ENCODE measurements around the gene GPAM. TPM values are rescaled to one million over a fixed set of nuclear protein-coding genes. Genes with fewer than 3 reads are reported as not detected.

The GPAM gene
- total RNA-seq, 4 donors from 2014 or later, result 2.4 to 4.4 (median 4.1) TPM

DNA sequence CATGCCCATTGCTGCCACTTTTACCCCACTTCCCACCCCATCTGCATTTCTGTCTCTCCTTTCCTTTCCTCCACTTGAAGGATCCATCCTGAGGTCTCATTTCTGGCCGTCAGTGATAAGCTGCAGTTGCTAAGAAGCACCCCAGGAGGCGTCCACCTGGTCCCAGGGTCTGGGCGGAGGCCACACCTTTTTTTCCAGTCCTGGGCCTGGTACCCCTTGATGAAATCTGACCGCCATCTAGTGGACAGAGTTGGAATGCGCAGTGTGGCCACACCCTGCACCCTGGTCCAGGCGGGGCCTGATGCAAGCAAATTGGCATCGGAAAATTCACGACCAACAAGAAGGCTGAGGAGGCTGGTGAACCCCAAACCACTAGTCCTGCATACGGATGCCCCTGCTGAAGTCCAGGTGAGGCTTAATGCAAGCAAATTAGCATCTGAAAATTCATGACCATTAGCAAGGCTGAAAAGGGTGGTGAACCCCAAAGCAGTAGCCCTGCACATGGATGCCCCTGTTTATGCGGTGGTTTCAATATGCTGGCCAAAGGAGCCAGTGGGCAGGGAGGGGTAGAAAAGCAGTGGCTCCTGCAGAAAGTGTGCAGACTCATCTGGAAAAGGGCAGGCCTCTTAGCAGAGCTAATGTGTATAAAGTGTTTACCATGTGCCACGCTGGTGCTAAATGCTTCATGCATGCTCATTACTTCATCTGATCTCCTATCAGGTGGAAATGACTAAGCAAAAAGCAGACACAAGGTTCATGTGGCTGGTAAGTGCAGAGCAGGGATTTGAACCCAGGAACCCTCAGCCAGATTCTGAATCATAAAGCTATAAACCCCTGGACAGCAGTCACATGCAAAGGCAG is 43.2 kb downstream of the GPAM start:
- DNase-seq, result no peak
- H3K27ac ChIP-seq, result no peak overlapping the region
- no peaks in the 10 kb centered on the region for H3K36me3 ChIP-seq
- TF ChIP-seq POLR2A (IDR thresholded peaks at IDR 0.05), result no peak
- TF ChIP-seq, protein P1, sequence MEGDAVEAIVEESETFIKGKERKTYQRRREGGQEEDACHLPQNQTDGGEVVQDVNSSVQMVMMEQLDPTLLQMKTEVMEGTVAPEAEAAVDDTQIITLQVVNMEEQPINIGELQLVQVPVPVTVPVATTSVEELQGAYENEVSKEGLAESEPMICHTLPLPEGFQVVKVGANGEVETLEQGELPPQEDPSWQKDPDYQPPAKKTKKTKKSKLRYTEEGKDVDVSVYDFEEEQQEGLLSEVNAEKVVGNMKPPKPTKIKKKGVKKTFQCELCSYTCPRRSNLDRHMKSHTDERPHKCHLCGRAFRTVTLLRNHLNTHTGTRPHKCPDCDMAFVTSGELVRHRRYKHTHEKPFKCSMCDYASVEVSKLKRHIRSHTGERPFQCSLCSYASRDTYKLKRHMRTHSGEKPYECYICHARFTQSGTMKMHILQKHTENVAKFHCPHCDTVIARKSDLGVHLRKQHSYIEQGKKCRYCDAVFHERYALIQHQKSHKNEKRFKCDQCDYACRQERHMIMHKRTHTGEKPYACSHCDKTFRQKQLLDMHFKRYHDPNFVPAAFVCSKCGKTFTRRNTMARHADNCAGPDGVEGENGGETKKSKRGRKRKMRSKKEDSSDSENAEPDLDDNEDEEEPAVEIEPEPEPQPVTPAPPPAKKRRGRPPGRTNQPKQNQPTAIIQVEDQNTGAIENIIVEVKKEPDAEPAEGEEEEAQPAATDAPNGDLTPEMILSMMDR (IDR thresholded peaks at IDR 0.05), result peak; percentile 58 to 84 (median 70)
- no peaks in the 10 kb centered on the region for H3K4me1 ChIP-seq
- WGBS, 2 donors, result 31 to 51% methylated on average over 4 to 6 of the region's 11 CpGs
- H3K27me3 ChIP-seq, result no peaks in the 10 kb centered on the region
- intact Hi-C loops (cut with DNase I), result no loop called here
- H3K9me3 ChIP-seq, result no peaks in the 10 kb centered on the region
- H3K4me3 ChIP-seq, result no peak overlapping the region

DNA sequence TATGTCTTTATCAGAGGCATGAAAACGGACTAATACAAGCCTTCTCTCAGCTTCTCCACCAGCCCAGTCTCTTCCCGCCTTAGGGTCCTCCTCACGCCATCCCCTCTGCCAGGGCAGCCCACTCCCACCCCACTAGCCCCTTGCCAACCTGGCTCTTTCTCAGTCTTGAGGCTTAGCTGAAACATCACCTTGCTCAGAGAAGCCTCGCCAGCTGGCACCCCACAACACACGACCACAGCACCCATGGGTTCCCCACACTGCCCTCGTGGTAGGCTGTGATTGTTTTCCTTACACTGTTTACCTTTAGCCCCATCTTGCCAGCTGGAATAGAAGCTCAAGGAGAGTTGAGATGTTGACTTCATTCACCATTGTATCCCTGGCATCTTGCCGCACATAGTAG is 44.4 kb downstream of the GPAM start:
- intact Hi-C loops (cut with DNase I), result no loop called here
- H3K36me3 ChIP-seq, result no peaks in the 10 kb centered on the region
- H3K9me3 ChIP-seq, result no peaks in the 10 kb centered on the region
- DNase-seq, result no peak
- H3K4me3 ChIP-seq, result no peak overlapping the region
- 65 to 79% methylated on average over 7 of the region's 7 CpGs for WGBS, 2 donors
- no peaks in the 10 kb centered on the region for H3K27me3 ChIP-seq
- H3K4me1 ChIP-seq, result no peaks in the 10 kb centered on the region
- no peak for TF ChIP-seq POLR2A (IDR thresholded peaks at IDR 0.05)
- TF ChIP-seq, protein P1 (IDR thresholded peaks at IDR 0.05), result no peak
- H3K27ac ChIP-seq, result no peak overlapping the region

DNA sequence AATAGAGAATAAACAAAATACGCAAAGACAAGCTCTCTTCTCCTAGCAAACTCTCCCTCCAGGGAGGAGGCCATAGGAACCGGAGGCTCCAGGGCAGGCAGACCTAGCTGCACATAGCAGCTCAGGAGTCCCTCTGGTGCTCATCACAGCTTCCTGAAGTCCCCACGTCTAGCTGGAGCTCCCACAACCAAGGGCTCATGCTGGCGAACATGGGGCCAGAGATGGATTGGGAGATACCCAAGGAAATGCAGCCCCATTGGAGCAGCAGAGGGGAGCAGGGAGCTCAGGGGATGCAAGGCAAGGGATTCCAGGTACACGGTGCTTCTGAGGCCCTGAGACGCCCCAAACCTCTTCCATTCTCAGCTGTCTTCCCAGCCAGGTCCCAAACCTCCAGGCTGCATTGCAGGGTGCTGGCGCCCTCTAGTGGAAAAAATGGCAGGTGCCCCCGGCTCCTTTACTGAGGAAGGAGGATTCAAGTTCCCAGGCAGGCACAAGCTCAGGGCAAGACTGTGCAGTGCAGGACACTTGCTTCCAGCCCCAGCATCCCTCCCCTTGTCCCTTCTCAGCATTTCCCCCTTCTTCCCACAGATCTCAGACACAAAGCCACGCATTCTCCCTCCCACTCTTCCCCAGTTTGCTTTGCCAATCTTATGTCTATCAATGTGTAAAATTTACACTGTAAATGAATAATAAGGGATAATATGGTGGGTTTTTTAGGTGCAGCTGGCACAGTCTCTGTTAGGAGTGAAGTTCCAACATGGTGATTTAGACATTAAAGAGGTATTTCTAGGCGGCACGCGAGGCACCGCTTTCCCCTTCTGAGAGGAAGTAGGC is 46.2 kb downstream of the GPAM start:
- DNase-seq, result no peak
- Histone ChIP-seq H3K4me3 (no peak overlapping the region), H3K9me3 (no peaks in the 10 kb centered on the region), H3K27me3 (no peaks in the 10 kb centered on the region), H3K4me1 (no peaks in the 10 kb centered on the region), H3K36me3 (no peaks in the 10 kb centered on the region), H3K27ac (no peak overlapping the region)
- intact Hi-C loops (cut with DNase I), result no loop called here
- 46 to 63% methylated on average over 9 to 13 of the region's 13 CpGs for WGBS, 2 donors
- TF ChIP-seq, protein P1 (IDR thresholded peaks at IDR 0.05), result peak; percentile 57 to 88 (median 80)
- no peak for TF ChIP-seq POLR2A (IDR thresholded peaks at IDR 0.05)

DNA sequence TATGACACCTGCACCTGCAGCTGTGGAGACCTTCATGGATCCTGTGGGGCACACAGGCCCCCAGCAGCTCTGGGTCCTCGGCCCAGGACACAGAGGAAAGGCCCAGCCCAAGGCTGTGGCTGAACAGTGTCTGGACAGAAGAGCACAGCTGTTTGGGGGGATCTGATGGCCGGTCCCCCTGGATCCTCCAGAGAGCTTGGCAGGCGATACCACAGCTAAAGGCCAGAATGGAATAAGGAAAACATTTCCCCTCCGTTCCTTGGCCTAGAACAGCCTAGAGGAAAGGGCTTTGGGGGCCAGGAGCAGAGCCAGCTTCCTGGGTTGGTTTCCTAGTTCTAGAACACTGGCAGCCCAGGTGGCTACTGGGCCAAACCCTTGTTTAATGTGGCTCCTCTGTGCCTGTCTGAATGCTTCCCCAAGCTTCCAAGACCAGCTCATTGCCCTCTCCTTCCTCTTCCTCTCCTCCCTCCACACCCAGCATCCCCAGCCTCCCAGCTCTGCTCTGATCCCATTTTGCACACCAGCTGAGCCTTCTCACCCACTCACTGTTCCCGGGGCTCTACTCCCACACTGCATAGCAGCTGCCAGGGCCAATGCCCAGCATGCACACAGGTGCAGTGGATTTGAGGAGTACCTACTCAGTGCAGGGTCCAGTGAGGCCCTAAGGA is 46.9 kb downstream of the GPAM start:
- 78 to 84% methylated on average over 3 to 4 of the region's 5 CpGs for WGBS, 2 donors
- Histone ChIP-seq H3K4me3 (no peak overlapping the region), H3K4me1 (no peaks in the 10 kb centered on the region), H3K36me3 (no peaks in the 10 kb centered on the region), H3K27ac (no peak overlapping the region), H3K27me3 (no peaks in the 10 kb centered on the region), H3K9me3 (no peaks in the 10 kb centered on the region)
- DNase-seq, result no peak
- intact Hi-C loops (cut with DNase I), result no loop called here
- no peak for TF ChIP-seq POLR2A (IDR thresholded peaks at IDR 0.05)
- TF ChIP-seq, protein P1 (IDR thresholded peaks at IDR 0.05), result no peak

Measured in esophagus squamous epithelium (tissue), 5 donors.